OCI-LY7 (cell line): ENCODE data around the gene CLCN4. TPM values are rescaled to one million over a fixed set of nuclear protein-coding genes. Genes with fewer than 3 reads are reported as not detected.

Source experiments
- BruUV-seq: library from RNA; stranded (reverse); fragments of 400-500 nt; replicated peaks from 2 replicates; lab custom pipeline; 2021; lab: Mats Ljungman, UMichigan
- CTCF ChIA-PET: fragments of 300-600 bp; sonication (Branson Sonifier 250); formaldehyde crosslinking; loops from one replicate; lab custom pipeline; 2022; ENCODE audit warnings: antibody characterized with exemption; ENCODE audit not compliant: unreplicated experiment; lab: Charles Lee
- POLR2A ChIA-PET: fragments of 300-600 bp; sonication (Branson Sonifier 250); formaldehyde crosslinking; loops from one replicate; lab custom pipeline; 2022; ENCODE audit warnings: antibody characterized with exemption; lab: Charles Lee
- DNase-seq: peaks from one replicate; pipeline ENCODE4 v3.0.0-alpha.2; 2015; ENCODE audit warnings: low spot score
- H2AFZ ChIP-seq: fragments of 200-600 bp; sonication (generic), shearing (Covaris generic); 2 replicates; pipeline ENCODE4 v1.6.1; 2014; ENCODE audit warnings: mild to moderate bottlenecking, antibody characterized with exemption, low read length, moderate library complexity
- H3K27ac ChIP-seq: fragments of 200-600 bp; sonication (generic); 2 replicates; pipeline ENCODE4 v1.5.1; 2014; ENCODE audit warnings: mixed run types, low read depth, mild to moderate bottlenecking, moderate library complexity, low read length, inconsistent platforms; ENCODE audit not compliant: poor library complexity, severe bottlenecking
- H3K36me3 ChIP-seq: fragments of 200-600 bp; sonication (generic); 2 replicates; pipeline ENCODE4 v1.6.1; 2014; ENCODE audit warnings: mild to moderate bottlenecking, antibody characterized with exemption, low read length, moderate library complexity, mixed read lengths; ENCODE audit not compliant: insufficient read depth
- H3K4me1 ChIP-seq: fragments of 200-600 bp; sonication (generic); 2 replicates; pipeline ENCODE4 v1.5.1; 2014; ENCODE audit warnings: mild to moderate bottlenecking, low read length; ENCODE audit not compliant: insufficient read depth, poor library complexity, severe bottlenecking
- H3K4me2 ChIP-seq: fragments of 200-600 bp; sonication (generic); 2 replicates; pipeline ENCODE4 v1.6.1; 2014; ENCODE audit warnings: mild to moderate bottlenecking, low read length
- H3K4me3 ChIP-seq: fragments of 200-600 bp; sonication (generic); 2 replicates; pipeline ENCODE4 v1.5.1; 2014; ENCODE audit warnings: mild to moderate bottlenecking, low read depth, low read length; ENCODE audit not compliant: poor library complexity, severe bottlenecking
- H3K79me2 ChIP-seq: fragments of 200-600 bp; sonication (generic); 2 replicates; pipeline ENCODE4 v1.6.1; 2016; ENCODE audit warnings: low read depth, mild to moderate bottlenecking, low read length, moderate library complexity, mixed read lengths; ENCODE audit not compliant: insufficient read depth
- H3K9me2 ChIP-seq: fragments of 200-600 bp; sonication (generic); 2 replicates; pipeline ENCODE4 v1.6.1; 2016; ENCODE audit warnings: mild to moderate bottlenecking, low read length, mixed read lengths; ENCODE audit not compliant: insufficient read depth
- H3K9me3 ChIP-seq: fragments of 200-600 bp; sonication (generic); 2 replicates; pipeline ENCODE4 v1.6.1; 2014; ENCODE audit warnings: mild to moderate bottlenecking, mixed run types, low read length, mixed read lengths
- H4K20me1 ChIP-seq: fragments of 200-600 bp; sonication (generic); 2 replicates; pipeline ENCODE4 v1.6.1; 2014; ENCODE audit warnings: mild to moderate bottlenecking, antibody characterized with exemption, low read length, moderate library complexity, mixed read lengths; ENCODE audit not compliant: insufficient read depth
- EZH2phosphoT487 ChIP-seq: fragments of 200-600 bp; sonication (generic); IDR thresholded peaks from 2 replicates; pipeline ENCODE4 v1.6.1; 2018; ENCODE audit warnings: low read depth, borderline replicate concordance, mild to moderate bottlenecking, mixed run types, antibody characterized with exemption, low read length, moderate library complexity, mixed read lengths
- intact Hi-C: fragments of 100-400 bp; cut with micrococcal nuclease; formaldehyde crosslinking; loops from one replicate; pipeline ENCODE4 v1.10.0; 2022; ENCODE audit not compliant: unreplicated experiment
- total RNA-seq, 2 experiments: library from RNA; depleted of rRNA in 1 of 2; stranded (reverse); fragments of >200 nt in 1 of 2; shearing (Covaris generic) in 1 of 2; gene quantifications; 2 replicates each; pipeline ENCODE4 v1.2.3, GENCODE V29; 2014 to 2022
- TF ChIP-seq, protein P1 (sequence below): fragments of 200-600 bp; sonication (generic); conservative IDR thresholded peaks from 2 replicates; pipeline ENCODE4 v1.5.1; 2014; ENCODE audit warnings: mild to moderate bottlenecking, antibody characterized with exemption, low read length, moderate library complexity, mixed read lengths

CLCN4 gene
- total RNA-seq, 2 experiments from 2014 or later = 7.8 to 9.7 TPM

DNA sequence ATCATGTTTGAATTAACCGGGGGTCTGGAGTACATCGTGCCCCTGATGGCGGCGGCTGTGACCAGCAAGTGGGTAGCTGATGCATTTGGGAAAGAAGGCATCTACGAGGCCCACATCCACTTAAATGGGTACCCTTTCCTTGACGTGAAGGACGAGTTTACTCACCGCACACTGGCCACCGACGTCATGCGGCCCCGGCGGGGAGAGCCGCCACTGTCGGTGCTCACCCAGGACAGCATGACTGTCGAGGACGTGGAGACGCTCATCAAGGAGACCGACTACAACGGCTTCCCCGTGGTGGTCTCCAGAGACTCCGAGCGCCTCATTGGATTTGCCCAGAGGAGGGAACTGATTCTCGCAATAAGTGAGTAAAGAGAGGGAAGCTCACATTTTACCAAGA, 56.9 kb downstream of the CLCN4 start:
- BruUV-seq = no TSS peak
- Histone ChIP-seq H4K20me1 (no peaks in the 10 kb centered on the region), H3K4me3 (no peak overlapping the region), H3K4me2 (no peak overlapping the region), H3K9me2 (no peaks in the 10 kb centered on the region), H3K79me2 (no peaks in the 10 kb centered on the region), H2AFZ (no peak overlapping the region), H3K27ac (no peak overlapping the region), H3K36me3 (no peaks in the 10 kb centered on the region), H3K9me3 (no peaks in the 10 kb centered on the region), H3K4me1 (peaks cover 3% of the 10 kb centered on the region)
- ChIA-PET CTCF (no interaction called here), POLR2A (no interaction called here)
- intact Hi-C loops = no loop called here
- no peak for DNase-seq
- TF ChIP-seq, protein P1, sequence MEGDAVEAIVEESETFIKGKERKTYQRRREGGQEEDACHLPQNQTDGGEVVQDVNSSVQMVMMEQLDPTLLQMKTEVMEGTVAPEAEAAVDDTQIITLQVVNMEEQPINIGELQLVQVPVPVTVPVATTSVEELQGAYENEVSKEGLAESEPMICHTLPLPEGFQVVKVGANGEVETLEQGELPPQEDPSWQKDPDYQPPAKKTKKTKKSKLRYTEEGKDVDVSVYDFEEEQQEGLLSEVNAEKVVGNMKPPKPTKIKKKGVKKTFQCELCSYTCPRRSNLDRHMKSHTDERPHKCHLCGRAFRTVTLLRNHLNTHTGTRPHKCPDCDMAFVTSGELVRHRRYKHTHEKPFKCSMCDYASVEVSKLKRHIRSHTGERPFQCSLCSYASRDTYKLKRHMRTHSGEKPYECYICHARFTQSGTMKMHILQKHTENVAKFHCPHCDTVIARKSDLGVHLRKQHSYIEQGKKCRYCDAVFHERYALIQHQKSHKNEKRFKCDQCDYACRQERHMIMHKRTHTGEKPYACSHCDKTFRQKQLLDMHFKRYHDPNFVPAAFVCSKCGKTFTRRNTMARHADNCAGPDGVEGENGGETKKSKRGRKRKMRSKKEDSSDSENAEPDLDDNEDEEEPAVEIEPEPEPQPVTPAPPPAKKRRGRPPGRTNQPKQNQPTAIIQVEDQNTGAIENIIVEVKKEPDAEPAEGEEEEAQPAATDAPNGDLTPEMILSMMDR = no peak
- TF ChIP-seq EZH2phosphoT487 = no peak

- H3K4me3 ChIP-seq = no peak overlapping the region
- no peak overlapping the region for H3K4me2 ChIP-seq
- no peaks in the 10 kb centered on the region; the same call in 1 of the 2 replicates for H3K36me3 ChIP-seq
- DNase-seq = no peak
- BruUV-seq = no TSS peak
- peaks cover 2% of the 10 kb centered on the region for H3K4me1 ChIP-seq
- intact Hi-C loops = no loop called here
- no peaks in the 10 kb centered on the region for H3K9me3 ChIP-seq
- H4K20me1 ChIP-seq = no peaks in the 10 kb centered on the region
- H2AFZ ChIP-seq = no peak overlapping the region
- no peaks in the 10 kb centered on the region for H3K9me2 ChIP-seq
- TF ChIP-seq EZH2phosphoT487 = no peak
- TF ChIP-seq, protein P1 = no peak
- POLR2A ChIA-PET = no interaction called here
- no peaks in the 10 kb centered on the region for H3K79me2 ChIP-seq
- no peak overlapping the region for H3K27ac ChIP-seq
- CTCF ChIA-PET = no interaction called here
Measured at GRCh38 chrX:10216208-10216607, 59.4 kb downstream of the CLCN4 start.

DNA sequence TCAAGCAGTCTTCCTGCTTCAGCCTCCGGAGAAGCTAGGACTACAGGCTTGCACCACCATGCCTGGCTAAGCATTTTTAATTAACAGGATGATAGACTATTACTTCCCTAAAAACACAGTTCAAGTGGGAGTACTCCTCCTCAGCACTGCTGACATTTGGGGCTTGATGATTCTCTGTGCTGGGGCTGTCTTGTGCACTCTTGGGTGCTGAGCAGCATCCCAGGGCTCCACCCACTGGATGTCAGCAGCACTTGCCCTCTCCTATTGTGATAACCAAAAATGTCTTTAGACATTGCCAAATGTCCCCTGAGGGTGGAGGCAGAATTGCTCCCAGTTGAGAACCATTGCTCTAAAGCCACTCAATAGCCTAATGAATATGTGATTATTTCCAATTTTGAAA, 60.4 kb downstream of the CLCN4 start:
- no TSS peak for BruUV-seq
- Histone ChIP-seq H3K9me2 (no peaks in the 10 kb centered on the region), H3K79me2 (no peaks in the 10 kb centered on the region), H3K4me3 (no peak overlapping the region), H3K4me2 (no peak overlapping the region), H3K36me3 (no peaks in the 10 kb centered on the region; the same call in 1 of the 2 replicates), H3K27ac (no peak overlapping the region), H3K4me1 (peaks cover 12% of the 10 kb centered on the region), H4K20me1 (no peaks in the 10 kb centered on the region), H3K9me3 (no peaks in the 10 kb centered on the region), H2AFZ (no peak overlapping the region)
- POLR2A ChIA-PET = interaction anchor here (0.6 kb wide), 2 partner anchors 12 to 15 kb away, joined by 3 to 4 read pairs; no protein-coding TSS in a partner anchor
- DNase-seq = peak; percentile 21
- CTCF ChIA-PET = interaction anchor here (0.7 kb wide), 1 partner anchor 27 kb away, joined by 4 read pairs; no protein-coding TSS in a partner anchor
- TF ChIP-seq EZH2phosphoT487 = no peak
- TF ChIP-seq, protein P1 = peak; percentile 42
- intact Hi-C loops = no loop called here
